ENCODE data around the gene DNASE1L3.

- TF ChIP-seq RAD21 (IDR thresholded peaks at IDR 0.05 in 1 of 2, conservative IDR thresholded peaks at IDR 0.05 in 1 of 2; ENCODE audit: low read depth in 2 of 2, low read length in 2 of 2) (no peak), USF2 (IDR thresholded peaks at IDR 0.05; ENCODE audit: low read length) (no peak), CEBPB (IDR thresholded peaks at IDR 0.05; ENCODE audit: low read depth, low read length) (no peak), CTBP2 (IDR thresholded peaks at IDR 0.05; ENCODE audit: borderline replicate concordance, insufficient read depth, insufficient read length, low read length) (no peak), POLR2AphosphoS5 (IDR thresholded peaks at IDR 0.05; ENCODE audit: low read depth, low read length) (no peak), EZH2 (IDR thresholded peaks at IDR 0.05; ENCODE audit: low read depth, low read length, severe bottlenecking) (no peak), TCF12 (IDR thresholded peaks at IDR 0.05; ENCODE audit: low read depth, low read length) (no peak), SUZ12 (IDR thresholded peaks at IDR 0.05; ENCODE audit: low read length) (no peak), EGR1 (IDR thresholded peaks at IDR 0.05; ENCODE audit: borderline replicate concordance, low read depth, low read length) (no peak), KDM1A (IDR thresholded peaks at IDR 0.05; ENCODE audit: borderline replicate concordance, low read length) (no peak), HDAC6 (IDR thresholded peaks at IDR 0.05; ENCODE audit: low read depth, low read length) (no peak)
- TF ChIP-seq, protein P1, sequence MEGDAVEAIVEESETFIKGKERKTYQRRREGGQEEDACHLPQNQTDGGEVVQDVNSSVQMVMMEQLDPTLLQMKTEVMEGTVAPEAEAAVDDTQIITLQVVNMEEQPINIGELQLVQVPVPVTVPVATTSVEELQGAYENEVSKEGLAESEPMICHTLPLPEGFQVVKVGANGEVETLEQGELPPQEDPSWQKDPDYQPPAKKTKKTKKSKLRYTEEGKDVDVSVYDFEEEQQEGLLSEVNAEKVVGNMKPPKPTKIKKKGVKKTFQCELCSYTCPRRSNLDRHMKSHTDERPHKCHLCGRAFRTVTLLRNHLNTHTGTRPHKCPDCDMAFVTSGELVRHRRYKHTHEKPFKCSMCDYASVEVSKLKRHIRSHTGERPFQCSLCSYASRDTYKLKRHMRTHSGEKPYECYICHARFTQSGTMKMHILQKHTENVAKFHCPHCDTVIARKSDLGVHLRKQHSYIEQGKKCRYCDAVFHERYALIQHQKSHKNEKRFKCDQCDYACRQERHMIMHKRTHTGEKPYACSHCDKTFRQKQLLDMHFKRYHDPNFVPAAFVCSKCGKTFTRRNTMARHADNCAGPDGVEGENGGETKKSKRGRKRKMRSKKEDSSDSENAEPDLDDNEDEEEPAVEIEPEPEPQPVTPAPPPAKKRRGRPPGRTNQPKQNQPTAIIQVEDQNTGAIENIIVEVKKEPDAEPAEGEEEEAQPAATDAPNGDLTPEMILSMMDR (IDR thresholded peaks at IDR 0.05; ENCODE audit: control extremely low read depth in 1 of 3, insufficient read depth in 1 of 3, low read depth in 1 of 3, low read length in 3 of 3) = no peak
Observed at GRCh38 chr3:58163234-58163633, 47.5 kb downstream of the DNASE1L3 start.

Data from H1 (cell line).